Loucy (cell line): ENCODE measurements around the gene RNPEPL1.

Experiments used
- H2AFZ ChIP-seq: fragments of 200-600 bp; sonication (generic); 2 replicates; pipeline ENCODE4 v1.6.0; 2016; ENCODE audit warnings: antibody characterized with exemption, mild to moderate bottlenecking, low read length, moderate library complexity
- H3F3A ChIP-seq: fragments of 200-600 bp; 2 replicates; pipeline ENCODE4 v1.6.0; 2016; ENCODE audit warnings: antibody characterized with exemption, low read depth, mild to moderate bottlenecking
- H3K27me3 ChIP-seq: fragments of 200-600 bp; sonication (generic); 2 replicates; pipeline ENCODE4 v1.6.1; 2014; ENCODE audit warnings: low read length, mild to moderate bottlenecking; ENCODE audit not compliant: insufficient read depth, poor library complexity, severe bottlenecking
- H3K36me3 ChIP-seq: fragments of 200-600 bp; sonication (generic); 2 replicates; pipeline ENCODE4 v1.6.1; 2016; ENCODE audit warnings: low read length; ENCODE audit not compliant: insufficient read depth
- H3K4me1 ChIP-seq: fragments of 200-600 bp; sonication (generic); 2 replicates; pipeline ENCODE4 v1.5.1; 2014; ENCODE audit warnings: low read length, mild to moderate bottlenecking; ENCODE audit not compliant: insufficient read depth, poor library complexity, severe bottlenecking
- H3K4me2 ChIP-seq: fragments of 200-600 bp; sonication (generic); 2 replicates; pipeline ENCODE4 v1.6.0; 2014; ENCODE audit warnings: antibody characterized with exemption, low read length, low read depth, mild to moderate bottlenecking; ENCODE audit not compliant: poor library complexity, severe bottlenecking
- H3K4me3 ChIP-seq: fragments of 200-600 bp; sonication (generic); 2 replicates; pipeline ENCODE4 v1.5.1; 2014; ENCODE audit warnings: low read length, mild to moderate bottlenecking, mixed read lengths; ENCODE audit not compliant: poor library complexity, severe bottlenecking
- H3K79me2 ChIP-seq: fragments of 200-600 bp; sonication (generic); 2 replicates; pipeline ENCODE4 v1.6.1; 2014; ENCODE audit warnings: low read length; ENCODE audit not compliant: insufficient read depth
- H3K9ac ChIP-seq: fragments of 200-600 bp; sonication (generic); 2 replicates; pipeline ENCODE4 v1.6.0; 2014; ENCODE audit warnings: mild to moderate bottlenecking, low read depth, low read length, moderate library complexity; ENCODE audit not compliant: poor library complexity, severe bottlenecking
- H3K9me2 ChIP-seq: fragments of 200-600 bp; sonication (generic); replicated peaks from 2 replicates; pipeline ENCODE4 v1.6.1; 2016; ENCODE audit warnings: low read depth, low read length, mixed read lengths
- H3K9me3 ChIP-seq: fragments of 200-600 bp; sonication (generic); 2 replicates; pipeline ENCODE4 v1.6.1; 2014; ENCODE audit warnings: mild to moderate bottlenecking, antibody characterized with exemption, low read length, low read depth; ENCODE audit not compliant: insufficient read depth
- H4K20me1 ChIP-seq: fragments of 200-600 bp; sonication (generic); 2 replicates; pipeline ENCODE4 v1.6.0; 2014; ENCODE audit warnings: antibody characterized with exemption, low read length, mild to moderate bottlenecking; ENCODE audit not compliant: insufficient read depth, poor library complexity, severe bottlenecking
- EZH2phosphoT487 ChIP-seq: fragments of 200-600 bp; IDR thresholded peaks from 2 replicates; pipeline ENCODE4 v1.6.1; 2018; ENCODE audit warnings: antibody characterized with exemption, mild to moderate bottlenecking, moderate library complexity, borderline replicate concordance
- TF ChIP-seq, protein P1 (sequence below): fragments of 200-600 bp; sonication (generic); conservative IDR thresholded peaks from 2 replicates; pipeline ENCODE4 v1.5.1; 2014; ENCODE audit warnings: mild to moderate bottlenecking, antibody characterized with exemption, low read length

RNPEPL1 gene

DNA sequence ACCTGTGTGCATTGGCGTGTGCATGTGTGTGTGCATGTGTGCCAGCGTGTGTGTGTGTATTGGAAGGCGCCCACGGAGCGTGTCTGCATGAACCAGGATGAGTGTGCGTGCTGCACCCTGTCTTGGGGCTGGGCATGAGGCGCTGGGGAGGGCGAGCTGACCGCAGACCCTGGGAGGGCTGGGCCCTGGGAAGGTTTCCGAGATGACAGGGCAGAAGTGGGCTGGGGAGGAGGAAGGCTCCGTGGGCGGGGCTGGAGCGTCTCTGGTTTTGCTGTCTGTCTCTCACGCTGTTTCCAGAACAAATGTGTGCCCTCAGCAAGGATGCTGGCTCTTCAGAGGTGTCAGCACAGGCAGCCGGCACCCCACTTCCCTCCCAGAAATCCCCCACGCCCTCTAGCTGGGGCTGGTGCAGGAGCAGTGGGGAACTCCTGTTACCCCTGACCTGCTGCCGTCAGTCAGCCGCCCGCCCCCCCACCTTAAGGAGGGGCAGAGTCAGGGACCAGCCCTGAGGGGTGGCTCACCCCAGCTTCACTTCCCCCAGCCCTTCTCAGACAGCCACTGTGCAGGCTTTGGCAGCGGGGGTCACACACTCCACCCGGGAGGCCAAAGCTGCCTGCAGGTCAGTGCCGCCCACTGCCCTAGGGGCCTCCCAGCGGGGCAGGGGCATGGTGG, 56.8 kb downstream of the RNPEPL1 start, which contains the start of gene GPR35:
Gene GPR35 (plus strand): TSS at position 531 of the 672 bp plus-strand sequence. CDS start 4,473 bp downstream, outside the sequence.
- H3K79me2 ChIP-seq: no peaks in the 10 kb centered on the region
- H3F3A ChIP-seq: no peaks in the 10 kb centered on the region
- no peak within 1 kb of the TSS for H3K4me2 ChIP-seq
- no peaks in the 10 kb centered on the region for H3K9me3 ChIP-seq
- H3K4me1 ChIP-seq: peaks cover 45% of the 10 kb centered on the region
- TF ChIP-seq, protein P1, sequence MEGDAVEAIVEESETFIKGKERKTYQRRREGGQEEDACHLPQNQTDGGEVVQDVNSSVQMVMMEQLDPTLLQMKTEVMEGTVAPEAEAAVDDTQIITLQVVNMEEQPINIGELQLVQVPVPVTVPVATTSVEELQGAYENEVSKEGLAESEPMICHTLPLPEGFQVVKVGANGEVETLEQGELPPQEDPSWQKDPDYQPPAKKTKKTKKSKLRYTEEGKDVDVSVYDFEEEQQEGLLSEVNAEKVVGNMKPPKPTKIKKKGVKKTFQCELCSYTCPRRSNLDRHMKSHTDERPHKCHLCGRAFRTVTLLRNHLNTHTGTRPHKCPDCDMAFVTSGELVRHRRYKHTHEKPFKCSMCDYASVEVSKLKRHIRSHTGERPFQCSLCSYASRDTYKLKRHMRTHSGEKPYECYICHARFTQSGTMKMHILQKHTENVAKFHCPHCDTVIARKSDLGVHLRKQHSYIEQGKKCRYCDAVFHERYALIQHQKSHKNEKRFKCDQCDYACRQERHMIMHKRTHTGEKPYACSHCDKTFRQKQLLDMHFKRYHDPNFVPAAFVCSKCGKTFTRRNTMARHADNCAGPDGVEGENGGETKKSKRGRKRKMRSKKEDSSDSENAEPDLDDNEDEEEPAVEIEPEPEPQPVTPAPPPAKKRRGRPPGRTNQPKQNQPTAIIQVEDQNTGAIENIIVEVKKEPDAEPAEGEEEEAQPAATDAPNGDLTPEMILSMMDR: no peak
- TF ChIP-seq EZH2phosphoT487: no peak
- H3K4me3 ChIP-seq: no peak within 1 kb of the TSS
- H3K27me3 ChIP-seq: no peaks in the 10 kb centered on the region
- H3K36me3 ChIP-seq: no peaks in the 10 kb centered on the region
- H4K20me1 ChIP-seq: no peaks in the 10 kb centered on the region
- H3K9ac ChIP-seq: no peak within 1 kb of the TSS
- no peaks in the 10 kb centered on the region for H3K9me2 ChIP-seq
- H2AFZ ChIP-seq: no peak within 1 kb of the TSS

DNA sequence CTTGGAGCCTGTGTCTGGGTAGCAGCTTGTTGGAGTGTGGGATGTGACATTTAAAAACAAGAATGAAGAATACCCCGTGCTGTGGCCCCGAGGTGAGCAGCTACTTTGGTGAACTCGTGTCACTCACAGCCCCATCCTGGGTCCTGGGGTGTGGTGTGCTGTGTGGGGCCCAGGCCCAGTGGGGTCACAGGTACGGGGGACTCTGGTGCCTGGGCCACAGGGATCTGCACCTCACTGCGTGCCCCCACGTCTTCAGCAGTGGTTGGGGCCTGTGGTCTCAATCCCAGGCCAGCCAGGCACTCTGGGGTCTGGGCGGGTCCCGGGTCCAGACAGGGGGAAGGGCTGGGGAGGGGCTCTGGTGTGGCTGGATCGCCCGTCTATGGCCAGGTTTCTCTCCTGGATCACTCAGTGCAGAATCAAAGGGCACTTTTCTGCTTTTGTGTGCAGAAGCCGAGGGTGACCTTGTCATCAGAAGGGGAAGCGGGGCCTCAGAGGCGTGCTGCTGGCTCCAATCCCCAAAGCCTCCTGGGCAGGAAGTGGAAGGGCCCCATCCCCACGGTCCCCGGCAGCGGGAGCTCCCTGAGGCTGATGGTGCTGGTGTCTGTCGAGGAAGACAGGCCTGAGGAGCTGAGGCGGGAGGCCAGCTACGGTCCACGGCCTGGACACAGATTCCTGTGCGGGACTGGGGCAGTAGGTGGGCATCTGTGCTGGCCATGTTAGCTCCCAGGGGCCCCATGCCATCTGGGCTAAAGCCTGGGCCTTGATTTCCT, 58.4 kb downstream of the RNPEPL1 start:
- Histone ChIP-seq H3K36me3 (no peaks in the 10 kb centered on the region), H3K4me1 (peaks cover 34% of the 10 kb centered on the region), H2AFZ (peak overlapping the region; percentile 32; the same call in 1 of the 2 replicates), H3K4me2 (peak overlapping the region; percentile 42), H3K9me3 (no peaks in the 10 kb centered on the region), H3K4me3 (no peak overlapping the region), H4K20me1 (no peaks in the 10 kb centered on the region), H3K27me3 (no peaks in the 10 kb centered on the region), H3F3A (no peaks in the 10 kb centered on the region), H3K9me2 (no peaks in the 10 kb centered on the region), H3K9ac (peak overlapping the region; percentile 52), H3K79me2 (no peaks in the 10 kb centered on the region)
- TF ChIP-seq, protein P1: no peak
- TF ChIP-seq EZH2phosphoT487: no peak

DNA sequence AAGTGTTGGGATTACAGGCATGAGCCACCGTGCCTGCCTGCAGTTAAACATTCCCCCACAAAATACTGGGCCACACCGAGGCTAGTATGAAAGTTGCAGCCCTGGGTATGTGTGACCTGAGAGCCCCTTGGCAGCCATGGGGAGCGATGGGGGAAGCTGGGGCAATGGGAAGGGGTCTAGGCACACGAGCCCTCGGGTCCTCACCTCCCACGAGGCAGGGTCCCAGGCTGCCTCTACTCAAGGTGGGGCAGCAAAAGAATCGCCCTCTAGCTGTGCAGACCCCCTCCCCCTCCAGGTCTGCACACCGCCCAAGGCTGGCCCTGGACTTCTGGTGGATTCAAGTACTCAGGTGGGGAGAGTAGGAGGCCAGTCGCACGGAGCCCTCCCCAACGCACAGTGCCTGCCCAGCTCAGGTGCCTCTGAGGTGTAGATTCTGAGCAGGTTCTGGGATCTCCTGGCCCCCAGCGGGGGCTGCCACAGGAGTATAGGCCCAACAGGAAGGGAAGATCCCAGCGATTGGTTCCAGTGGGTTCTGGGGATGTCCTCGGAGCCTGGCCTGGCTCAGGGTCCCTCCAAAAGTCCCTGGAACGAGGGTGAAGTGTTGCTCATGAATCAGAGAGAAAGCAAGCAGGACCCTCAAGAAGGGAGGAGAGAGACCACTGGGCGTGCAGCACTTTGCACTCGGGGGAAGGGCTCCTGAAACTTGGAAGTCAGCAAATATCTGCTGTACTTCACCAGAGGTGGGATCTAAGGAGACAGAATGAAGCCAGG, 59.6 kb downstream of the RNPEPL1 start:
- Histone ChIP-seq H3K9me2 (no peaks in the 10 kb centered on the region), H3K36me3 (no peaks in the 10 kb centered on the region), H3F3A (no peaks in the 10 kb centered on the region), H3K79me2 (no peaks in the 10 kb centered on the region), H3K9me3 (no peaks in the 10 kb centered on the region; the same call in 1 of the 2 replicates), H3K27me3 (no peaks in the 10 kb centered on the region), H3K9ac (no peak overlapping the region), H2AFZ (no peak overlapping the region), H3K4me1 (peaks cover 22% of the 10 kb centered on the region), H4K20me1 (no peaks in the 10 kb centered on the region), H3K4me3 (no peak overlapping the region), H3K4me2 (no peak overlapping the region)
- TF ChIP-seq EZH2phosphoT487: no peak
- TF ChIP-seq, protein P1: no peak
